Measurements from ENCODE around the gene GDI1. TPM values are rescaled to one million over a fixed set of nuclear protein-coding genes. Genes with fewer than 3 reads are reported as not detected.
A peak's percentile ranks its signal among the peaks of the same experiment; 100 is the strongest.

Gene GDI1
- total and polyA plus RNA-seq, 9 of the 15 experiments (the other 6 are each of a cell fraction or from before 2014, with no cell fraction given): 0.97 to 82.6 (median 37.5) TPM

GRCh38 chrX:154428176-154429171, 8.5 kb upstream of the GDI1 start, which contains the start of gene ATP6AP1 (continued):
- TF ChIP-seq REST (IDR thresholded peaks at IDR 0.05; ENCODE audit: borderline replicate concordance) (0 out of 2 replicates have a peak, but pooled peaks have one; percentile 16), REST (CRISPR knock-in tag; IDR thresholded peaks at IDR 0.05; ENCODE audit: low read depth) (no peak), XRCC5 (IDR thresholded peaks at IDR 0.05; ENCODE audit: low read depth, low read length) (peak; percentile 56; the same call in 1 of the 2 replicates), ZNF583 (CRISPR knock-in tag; IDR thresholded peaks at IDR 0.05) (no peak), SOX6 (IDR thresholded peaks at IDR 0.05) (no peak), E2F4 (CRISPR knock-in tag; IDR thresholded peaks at IDR 0.05; ENCODE audit: low read depth) (no peak), ZNF232 (CRISPR knock-in tag; IDR thresholded peaks at IDR 0.05) (no peak), ZNF707 (CRISPR knock-in tag; conservative IDR thresholded peaks at IDR 0.05) (no peak), DPF2 (IDR thresholded peaks at IDR 0.05) (0 out of 2 replicates have a peak, but pooled peaks have one; percentile 14), EP400 (IDR thresholded peaks at IDR 0.05) (peak; percentile 59; the same call in 1 of the 2 replicates), POLR2B (IDR thresholded peaks at IDR 0.05; ENCODE audit: low read depth, partially characterized antibody) (peak; percentile 35), ZNF41 (CRISPR knock-in tag; conservative IDR thresholded peaks at IDR 0.05) (no peak), NR2C2 (CRISPR knock-in tag; IDR thresholded peaks at IDR 0.05) (peak; percentile 52; the same call in 1 of the 2 replicates), NR2C2 (tag; IDR thresholded peaks at IDR 0.05) (peak; percentile 46; the same call in 1 of the 2 replicates), SMARCE1 (IDR thresholded peaks at IDR 0.05) (0 out of 2 replicates have a peak, but pooled peaks have one; percentile 28), DACH1 (IDR thresholded peaks at IDR 0.05; ENCODE audit: partially characterized antibody) (peak; percentile 26)
